Endothelial cell of umbilical vein (primary cell): ENCODE data around the gene PKNOX2.

Experiments
- CTCF ChIP-seq, 2 donors: IDR thresholded peaks; 1 replicate in 1 of 2; 2 replicates in 1 of 2; pipeline ENCODE4 v1.5.1; 2011; ENCODE audit warnings: low read length in 2 of 2, mild to moderate bottlenecking in 2 of 2, moderate library complexity in 2 of 2, control low read depth in 1 of 2, inconsistent platforms in 1 of 2, low read depth in 1 of 2; ENCODE audit not compliant: insufficient read depth in 1 of 2; ENCODE audit errors: extremely low read depth in 1 of 2
- EZH2 ChIP-seq: IDR thresholded peaks from 2 replicates; pipeline ENCODE4 v1.6.1; 2012; ENCODE audit warnings: borderline replicate concordance, low read depth, mild to moderate bottlenecking, moderate library complexity, low read length, inconsistent platforms; ENCODE audit not compliant: severe bottlenecking
- FOS ChIP-seq: IDR thresholded peaks from 2 replicates; pipeline ENCODE4 v1.6.1; 2011; ENCODE audit warnings: mild to moderate bottlenecking, low read length, moderate library complexity, borderline replicate concordance; ENCODE audit not compliant: insufficient read depth
- GATA2 ChIP-seq: IDR thresholded peaks from 2 replicates; pipeline ENCODE4 v1.7.0; 2011; ENCODE audit warnings: low read depth, mild to moderate bottlenecking, moderate library complexity, mixed read lengths, low read length; ENCODE audit not compliant: insufficient read length, insufficient read depth
- MAX ChIP-seq: IDR thresholded peaks from 2 replicates; pipeline ENCODE4 v1.6.1; 2011; ENCODE audit not compliant: insufficient read depth, insufficient read length
- MYC ChIP-seq: IDR thresholded peaks from one replicate; pipeline ENCODE4 v1.6.1; 2011; ENCODE audit warnings: mild to moderate bottlenecking, low read depth, low read length
- POLR2A ChIP-seq: IDR thresholded peaks from 2 replicates; pipeline ENCODE4 v1.6.1; 2012; ENCODE audit warnings: low read depth, mild to moderate bottlenecking, control low read depth, low read length
- POLR2AphosphoS5 ChIP-seq: IDR thresholded peaks from 2 replicates; pipeline ENCODE4 v1.6.1; 2012; ENCODE audit warnings: low read depth, mild to moderate bottlenecking, control low read depth, low read length, moderate library complexity; ENCODE audit not compliant: insufficient read depth

- TF ChIP-seq CTCF (IDR thresholded peaks at IDR 0.05; ENCODE audit: extremely low read depth in 1 of 2, insufficient read depth in 1 of 2, low read depth in 1 of 2, low read length in 2 of 2) (no peak), POLR2AphosphoS5 (no peak), MAX (no peak), EZH2 (no peak), POLR2A (no peak), FOS (no peak), MYC (no peak), GATA2 (no peak)
Measured at GRCh38 chr11:125412509-125412908, 248.0 kb downstream of the PKNOX2 start.
